ENCODE results near the gene MDK.
A peak's percentile ranks its signal among the peaks of the same experiment; 100 is the strongest.

Gene MDK

DNA sequence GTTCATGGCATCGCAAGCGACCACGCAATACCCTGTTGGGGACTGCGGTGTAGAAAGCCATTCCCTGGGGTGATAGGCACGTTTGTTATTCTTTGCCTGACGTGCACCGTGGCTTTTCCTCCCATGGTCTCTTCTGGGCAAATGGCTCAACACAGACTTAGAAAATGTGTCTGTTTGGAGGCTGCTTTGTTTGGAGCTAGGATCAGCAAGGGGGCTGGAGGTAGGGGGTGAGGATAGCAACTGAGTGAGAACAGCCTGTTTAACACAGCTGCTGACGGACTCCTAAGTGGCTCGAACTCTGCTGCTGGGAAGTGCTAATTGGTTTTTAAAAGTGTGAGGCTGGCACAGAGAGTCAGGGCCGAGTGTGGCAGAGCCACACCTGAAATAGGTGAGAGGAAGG is 26.2 kb downstream of the MDK start:
- no peak for DNase-seq

DNA sequence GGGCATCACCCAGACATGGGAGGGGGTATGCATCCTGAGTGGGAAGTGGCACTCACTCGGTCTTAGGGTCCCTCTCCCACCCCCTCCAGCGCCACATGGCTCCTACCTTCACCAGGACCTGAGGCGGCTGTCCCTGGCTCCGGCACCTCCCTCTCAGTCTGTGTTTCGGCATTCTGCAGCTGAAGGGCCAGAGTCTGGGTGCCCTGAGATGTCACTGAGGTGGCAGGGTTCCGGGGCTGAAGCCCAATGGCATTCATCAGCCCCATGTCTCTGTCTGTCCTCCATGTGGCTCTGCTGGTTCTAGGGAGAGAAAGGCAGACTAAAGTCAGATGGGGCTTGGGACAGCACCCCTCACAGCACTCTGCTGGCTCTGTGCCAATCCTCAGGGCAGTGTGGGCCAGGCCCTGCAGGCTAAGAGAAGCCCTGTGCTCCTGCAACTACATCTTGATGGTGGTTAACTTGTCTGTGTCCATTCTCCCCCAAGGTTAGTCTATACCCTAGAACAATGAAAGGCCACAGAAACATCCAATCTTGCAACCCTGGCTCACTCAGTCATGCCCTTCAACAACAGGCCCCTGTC is 27.0 kb downstream of the MDK start:
- no peak for DNase-seq

GRCh38 chr11:46410021-46410420 is 28.6 kb downstream of the MDK start:
- DNase-seq, result no peak

- DNase-seq, result no peak
These were observed 32.4 kb downstream of the MDK start for GRCh38 chr11:46413760-46414465.

DNA sequence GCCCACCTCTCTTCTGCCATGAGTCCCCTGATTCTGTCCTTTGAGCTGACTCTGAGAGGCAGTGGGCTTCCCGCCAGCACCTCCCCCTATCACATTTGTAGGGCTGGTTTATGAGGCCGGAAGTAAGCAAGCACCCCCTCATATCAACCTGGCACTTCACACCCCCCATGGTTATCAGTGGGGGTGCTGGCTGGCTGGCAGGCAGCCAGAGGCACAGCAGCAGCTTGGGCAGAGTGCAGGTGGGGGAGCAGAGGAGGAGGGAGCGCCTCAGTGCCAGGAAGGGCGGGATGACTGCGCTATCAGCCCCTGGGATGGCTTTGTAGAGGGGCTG is 33.0 kb downstream of the MDK start:
- no peak for DNase-seq

DNA sequence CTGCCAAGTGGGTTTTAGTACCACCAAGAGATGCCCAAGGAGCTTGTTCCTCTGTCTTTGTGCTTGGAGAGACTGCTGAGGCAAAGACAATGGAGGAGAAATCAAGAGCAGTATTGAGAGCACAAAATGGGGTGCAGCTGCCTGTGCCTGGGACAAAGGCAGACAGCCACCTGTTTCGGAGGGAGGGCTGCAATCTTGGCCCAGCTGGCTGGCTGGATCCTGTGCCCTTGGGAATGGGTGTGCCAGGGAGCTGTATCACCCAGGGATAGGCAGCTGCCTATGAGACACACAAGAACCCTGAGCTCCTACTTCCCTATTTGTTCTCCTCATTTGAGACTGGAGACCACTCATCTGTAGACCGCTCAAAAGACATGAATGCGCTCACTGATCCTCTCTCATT is 33.4 kb downstream of the MDK start:
- DNase-seq, result no peak

DNA sequence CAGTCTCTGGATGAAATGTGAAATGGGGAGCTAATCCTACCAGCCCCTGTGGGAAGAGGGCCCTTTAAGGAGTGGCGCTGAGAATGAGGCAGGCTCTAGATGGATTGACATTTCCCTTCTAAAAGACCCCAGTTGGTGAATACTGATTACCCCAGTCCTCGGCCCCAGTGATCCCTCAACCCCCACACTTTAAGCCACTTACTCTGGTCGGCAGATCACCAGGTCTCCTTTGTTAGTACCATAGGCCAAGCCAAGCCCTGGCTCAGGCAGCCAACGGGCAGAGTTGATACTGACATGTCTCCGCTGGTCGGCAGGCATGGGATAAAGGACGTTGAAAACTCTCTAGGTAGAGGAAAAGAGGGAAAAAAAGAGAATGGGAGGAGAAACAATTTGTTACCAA is 36.2 kb downstream of the MDK start:
- DNase-seq, result no peak

DNA sequence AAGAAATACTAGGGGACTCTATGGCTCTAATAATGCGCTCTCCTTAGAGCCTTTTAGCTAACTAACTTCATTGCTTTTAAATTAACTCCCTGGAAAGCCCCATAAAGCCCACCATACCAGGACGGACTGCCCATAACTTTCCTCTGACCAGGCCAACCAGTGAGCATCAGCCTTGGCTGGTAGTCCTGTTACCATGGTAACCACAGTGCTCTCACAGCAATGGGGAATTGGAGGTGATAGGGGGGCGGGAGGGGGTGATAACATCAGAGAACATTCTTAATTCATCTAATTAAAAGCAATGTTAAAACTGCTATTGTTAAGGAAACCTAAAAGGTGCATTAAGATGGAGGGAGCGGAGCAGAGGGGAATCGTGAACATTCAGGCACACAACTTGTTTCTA is 37.3 kb downstream of the MDK start:
- DNase-seq, result no peak

DNA sequence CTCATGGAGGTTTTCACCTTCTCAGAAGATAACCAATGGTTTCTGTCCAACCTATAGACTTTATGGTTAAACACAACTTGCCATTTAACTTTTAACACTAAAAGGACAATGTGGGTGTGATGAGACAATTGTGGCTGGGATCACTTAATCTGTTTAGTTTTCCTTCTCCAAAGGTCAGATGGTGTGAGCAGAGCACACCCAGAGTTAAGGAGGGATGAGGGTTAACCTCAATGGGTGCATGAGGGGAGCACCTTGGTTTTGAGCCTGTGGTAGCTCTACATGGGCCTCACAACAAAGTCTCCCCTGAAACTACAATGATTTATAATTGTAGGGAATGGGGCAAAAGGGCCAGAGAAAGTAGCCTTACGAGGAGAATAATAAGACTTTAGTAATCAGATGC is 39.0 kb downstream of the MDK start:
- DNase-seq, result no peak

DNA sequence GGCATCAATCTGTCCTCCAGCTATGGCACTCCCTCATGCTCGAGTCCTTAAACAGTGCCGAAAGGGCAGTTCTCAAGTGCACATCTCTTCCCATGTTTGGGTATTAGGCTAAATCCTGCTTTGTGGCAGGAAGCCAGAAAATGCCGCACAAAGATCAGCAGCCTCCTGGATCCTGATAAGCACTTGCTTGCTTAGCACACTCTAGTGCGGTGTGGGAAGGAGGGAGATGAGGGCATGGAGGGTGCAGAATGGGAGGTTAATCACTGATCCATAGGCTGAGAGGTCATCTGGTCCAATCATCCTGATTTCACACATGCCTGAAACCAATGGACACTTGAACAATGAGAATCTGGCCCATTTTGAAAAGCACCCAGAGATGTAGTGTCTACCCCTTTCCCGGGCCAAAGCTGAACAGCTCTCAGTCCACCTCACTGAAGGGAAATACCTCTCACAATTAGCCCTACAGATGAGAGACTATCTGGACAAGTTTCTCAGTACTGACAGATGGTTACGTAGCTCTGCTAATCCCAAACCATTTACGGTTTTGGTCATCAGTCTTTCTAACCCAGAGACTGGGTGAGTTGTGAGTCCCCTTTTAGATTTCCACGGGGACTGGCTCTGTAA is 39.9 kb downstream of the MDK start:
- DNase-seq, result peak in 1 of 14 donors; percentile 5

DNA sequence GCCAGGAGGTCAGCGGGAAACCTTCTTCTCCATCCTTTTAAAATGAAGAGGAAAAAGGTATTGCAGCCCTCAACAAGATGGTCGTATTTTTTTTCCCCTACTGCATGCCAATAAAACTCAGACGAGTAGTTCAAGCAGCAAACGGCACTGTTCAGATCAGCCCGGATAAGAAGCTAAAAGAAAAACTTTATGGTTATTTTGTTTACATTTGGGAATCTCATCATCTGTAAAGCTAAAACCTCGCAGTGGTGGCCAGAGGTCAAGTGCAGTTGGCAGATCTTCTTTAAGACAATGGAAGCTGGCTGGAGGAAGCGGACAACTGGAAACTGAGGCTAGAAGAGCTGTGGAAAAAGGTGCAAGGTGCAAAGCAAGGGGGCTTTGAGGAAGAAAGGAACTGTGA is 41.1 kb downstream of the MDK start:
- no peak for DNase-seq

DNA sequence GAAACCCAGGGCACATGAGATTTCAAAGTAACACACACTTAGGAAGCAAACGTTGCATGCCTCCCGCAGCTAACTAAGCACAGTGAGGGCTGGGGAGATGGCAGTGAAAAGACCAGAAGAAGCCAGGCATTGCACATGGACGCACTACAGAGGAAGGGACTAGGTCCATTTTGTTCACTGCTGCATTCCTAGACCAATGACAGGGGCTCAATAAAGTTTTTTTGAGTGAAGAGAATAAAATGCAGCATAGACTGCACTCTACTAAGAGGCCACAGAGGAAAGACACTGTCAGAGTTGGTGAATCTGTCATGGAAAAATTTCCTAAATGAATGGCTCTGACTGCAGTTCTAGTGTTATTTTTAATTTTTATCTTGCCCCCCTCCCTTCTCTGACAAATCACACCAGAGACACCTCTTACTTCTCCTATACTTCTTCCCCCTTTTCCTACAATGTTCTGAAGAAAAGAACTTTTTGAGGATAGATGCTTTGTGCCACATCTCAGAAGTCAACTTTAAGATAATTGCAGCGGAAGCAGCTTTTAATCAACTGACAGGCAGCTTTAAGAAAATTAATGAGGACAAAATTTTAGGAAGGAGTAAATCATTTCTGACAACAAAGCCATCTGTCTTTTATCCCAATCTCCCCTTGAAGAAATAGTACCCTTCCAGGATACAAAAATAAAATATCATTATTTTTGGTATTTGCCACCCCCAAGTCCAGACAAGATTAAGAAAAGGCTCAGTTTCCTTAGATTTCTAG is 44.9 kb downstream of the MDK start:
- DNase-seq, result no peak

- no peak for DNase-seq
These were observed 45.9 kb downstream of the MDK start for GRCh38 chr11:46427364-46427763.

- no peak for DNase-seq
These were observed 48.2 kb downstream of the MDK start for GRCh38 chr11:46429717-46430116.

GRCh38 chr11:46431211-46431610 is 49.7 kb downstream of the MDK start:
- no peak for DNase-seq
